Activated naive CD4-positive, alpha-beta T cell treated with Interleukin-2 at 50 U/mL for 16 hours (primary cell): ENCODE measurements around the gene EGFL7.

Experiments used
- DNase-seq: peaks from one replicate; pipeline ENCODE4 v3.0.0-alpha.2; 2020

The EGFL7 gene

DNA sequence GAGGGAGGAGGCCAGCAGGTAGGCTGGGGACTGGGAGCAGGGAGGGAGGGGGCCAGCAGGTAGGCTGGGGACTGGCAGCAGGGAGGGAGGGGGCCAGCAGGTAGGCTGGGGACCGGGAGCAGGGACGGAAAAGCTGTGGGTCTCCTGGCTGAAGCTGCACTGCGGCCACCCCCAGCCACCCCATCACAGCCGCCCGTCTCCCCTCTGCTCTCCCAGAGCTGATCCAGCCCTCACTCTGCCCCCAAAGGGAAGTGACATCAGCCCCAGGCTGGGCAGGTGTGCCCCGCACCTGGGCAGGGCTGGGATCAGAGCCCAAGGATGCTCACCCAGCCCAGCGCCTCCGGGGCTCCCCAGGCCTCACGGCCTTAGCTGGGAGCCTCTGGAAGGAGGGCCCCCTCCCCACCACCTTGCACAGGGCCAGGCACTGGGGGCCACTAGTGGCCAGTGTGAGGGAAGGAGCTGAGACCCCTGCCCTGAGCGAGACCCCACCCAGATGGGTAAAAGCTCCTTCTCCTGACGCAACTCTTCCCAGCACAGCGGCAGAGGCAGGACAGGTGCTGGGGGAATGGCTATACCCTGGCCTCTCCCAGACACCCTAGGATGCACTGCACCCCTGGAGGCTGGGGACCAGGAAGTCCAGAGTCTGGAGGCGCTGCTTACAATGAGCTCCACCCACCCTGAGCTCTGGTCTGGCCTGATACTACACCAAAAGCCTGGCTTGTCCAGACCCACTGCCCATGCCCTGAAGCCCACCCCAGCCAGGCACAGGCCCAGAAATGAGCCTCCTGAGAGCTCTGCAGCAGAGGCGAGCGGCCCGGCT is 13.0 kb downstream of the EGFL7 start:
- no peak for DNase-seq

DNA sequence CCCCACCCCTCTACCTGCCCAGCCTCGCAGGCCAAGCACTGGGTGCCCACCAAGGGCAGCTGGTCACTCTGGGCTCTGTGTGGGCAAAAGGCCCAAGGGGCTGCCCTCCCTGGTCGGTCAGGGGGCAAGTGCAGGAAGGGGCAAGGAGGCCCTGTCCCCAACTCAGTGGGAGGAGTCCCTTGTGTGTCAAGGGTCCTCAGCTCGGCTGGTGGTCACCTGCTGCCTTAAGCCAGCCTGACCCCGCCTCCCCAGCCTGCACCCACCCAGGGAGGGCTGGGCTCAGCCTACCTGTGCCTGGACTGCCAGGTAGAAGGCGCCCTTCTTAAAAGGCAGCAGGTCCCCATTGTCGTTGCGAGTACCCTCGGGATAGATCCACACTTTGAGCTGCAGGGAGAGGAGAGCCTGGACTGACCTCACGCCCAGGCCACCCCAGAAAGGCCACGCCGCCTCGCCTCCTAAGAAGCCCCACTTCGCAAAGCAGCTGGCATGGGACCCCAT is 13.6 kb downstream of the EGFL7 start:
- no peak for DNase-seq

DNA sequence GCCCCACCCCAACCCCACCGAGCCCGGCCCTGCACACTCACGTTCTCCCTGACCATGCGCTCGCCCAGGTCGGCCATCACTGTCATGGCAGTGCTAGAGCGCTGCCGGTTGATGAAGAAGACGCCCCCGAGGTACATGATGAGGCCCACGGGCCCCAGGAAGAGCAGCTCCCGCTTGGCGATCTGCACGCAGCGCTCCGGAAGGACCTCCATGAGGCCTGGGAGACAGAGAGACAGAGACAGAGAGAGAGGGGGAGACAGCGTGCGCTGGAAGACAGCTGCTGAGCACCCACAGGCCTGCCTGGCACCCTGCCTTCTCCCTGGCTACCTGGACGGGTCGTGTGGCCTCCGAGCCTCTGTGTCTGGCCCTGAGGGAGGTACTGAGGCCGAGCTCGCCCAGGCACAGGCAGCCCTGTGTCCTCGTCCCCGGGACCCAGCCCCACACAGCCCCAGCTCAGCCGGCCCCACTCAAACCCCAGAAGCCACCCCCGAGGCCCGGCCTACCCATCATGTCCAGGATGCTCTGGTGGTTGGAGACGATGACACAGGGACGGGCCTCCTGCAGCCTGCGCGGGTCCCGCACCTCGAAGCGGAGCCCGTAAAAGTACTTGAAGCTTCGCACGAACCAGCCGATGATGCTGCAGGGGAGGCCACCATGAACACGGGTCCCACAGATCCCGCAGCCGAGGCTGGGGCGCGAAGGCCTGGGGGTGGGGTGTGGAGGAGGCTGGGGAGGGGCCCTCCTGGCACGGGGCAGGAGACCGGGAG is 14.4 kb downstream of the EGFL7 start:
- DNase-seq = no peak

DNA sequence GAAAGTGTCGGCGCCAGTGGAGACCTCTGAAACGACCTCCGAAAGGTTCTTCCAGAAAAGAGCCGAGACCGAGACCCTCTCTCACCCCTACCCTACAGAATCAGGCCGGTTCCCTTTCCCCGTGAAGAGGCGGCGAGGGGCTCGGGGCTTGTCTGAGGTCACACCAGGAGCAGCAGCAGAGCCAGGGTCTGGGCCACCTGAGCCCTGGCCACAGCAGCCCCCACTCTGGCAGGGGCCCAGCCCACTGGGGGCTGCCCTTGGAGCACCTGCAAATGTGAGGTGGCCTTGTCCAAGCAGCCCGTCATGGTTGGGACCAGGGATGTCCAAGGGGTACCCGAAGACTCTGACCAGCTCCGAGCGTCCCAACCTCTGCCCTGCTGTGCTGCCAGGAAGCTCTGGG is 15.3 kb downstream of the EGFL7 start:
- DNase-seq = no peak

DNA sequence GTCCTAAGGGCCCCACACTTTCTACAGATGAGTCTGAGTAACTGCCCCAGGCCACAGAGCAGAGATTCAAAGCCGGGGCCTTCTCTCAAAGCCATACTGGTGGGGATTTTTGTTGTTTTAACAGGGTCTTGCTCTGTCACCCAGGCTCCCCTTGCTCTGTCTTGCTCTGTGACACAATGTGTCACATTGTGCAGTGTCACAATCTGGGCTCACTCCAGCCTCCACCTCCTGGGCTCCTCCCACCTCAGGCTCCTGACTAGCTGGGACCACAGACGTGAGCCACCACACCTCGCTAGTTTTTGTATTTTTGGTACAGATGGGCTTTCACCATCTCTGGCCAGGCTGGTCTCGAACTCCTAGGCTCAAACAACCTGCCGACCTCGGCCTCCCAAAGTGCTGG is 15.9 kb downstream of the EGFL7 start:
- DNase-seq = no peak

DNA sequence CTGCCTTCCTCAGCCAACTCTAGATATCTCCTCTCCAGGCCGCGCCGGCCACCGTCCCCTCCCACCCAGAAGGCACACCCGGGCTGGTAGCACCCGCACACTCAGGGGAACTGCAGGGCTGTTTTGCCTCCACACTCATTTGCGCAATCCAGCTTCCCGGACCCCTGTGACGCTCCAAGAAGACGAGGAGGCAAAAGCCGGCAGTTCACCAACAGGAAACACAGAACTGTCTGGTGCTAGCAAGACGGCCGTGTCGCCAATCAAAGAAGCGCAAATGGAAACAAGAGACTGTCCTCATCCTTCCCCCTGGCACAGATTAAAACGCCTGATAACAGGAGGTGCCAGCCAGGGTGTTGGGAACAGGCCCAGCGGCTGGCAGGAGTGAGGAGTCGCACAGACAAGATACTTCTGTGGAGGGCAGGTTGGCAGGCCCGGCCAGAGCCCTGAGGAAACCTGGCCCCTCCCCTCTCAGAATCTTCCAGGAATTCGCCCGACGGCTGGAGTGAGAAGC is 16.8 kb downstream of the EGFL7 start:
- no peak for DNase-seq

DNA sequence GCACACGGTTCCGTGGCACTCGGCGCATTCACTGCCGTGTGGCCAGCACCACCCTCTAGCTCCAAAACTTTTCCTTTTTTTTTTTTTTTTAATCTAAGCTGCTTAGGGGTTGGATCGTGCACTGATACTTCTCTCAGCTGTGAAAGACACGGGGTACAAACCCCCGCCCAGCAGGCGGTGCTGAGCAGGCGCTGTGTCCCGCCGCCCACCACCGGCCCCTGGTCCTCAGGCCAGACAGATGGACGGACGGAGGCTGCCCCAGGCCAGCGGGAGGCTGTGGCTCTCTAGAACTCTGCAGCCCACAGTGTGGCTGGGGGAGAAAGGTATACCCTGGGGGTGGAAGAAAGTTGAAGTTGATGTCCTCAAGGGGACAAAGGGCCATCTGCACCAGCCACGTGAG is 18.3 kb downstream of the EGFL7 start:
- DNase-seq = no peak

DNA sequence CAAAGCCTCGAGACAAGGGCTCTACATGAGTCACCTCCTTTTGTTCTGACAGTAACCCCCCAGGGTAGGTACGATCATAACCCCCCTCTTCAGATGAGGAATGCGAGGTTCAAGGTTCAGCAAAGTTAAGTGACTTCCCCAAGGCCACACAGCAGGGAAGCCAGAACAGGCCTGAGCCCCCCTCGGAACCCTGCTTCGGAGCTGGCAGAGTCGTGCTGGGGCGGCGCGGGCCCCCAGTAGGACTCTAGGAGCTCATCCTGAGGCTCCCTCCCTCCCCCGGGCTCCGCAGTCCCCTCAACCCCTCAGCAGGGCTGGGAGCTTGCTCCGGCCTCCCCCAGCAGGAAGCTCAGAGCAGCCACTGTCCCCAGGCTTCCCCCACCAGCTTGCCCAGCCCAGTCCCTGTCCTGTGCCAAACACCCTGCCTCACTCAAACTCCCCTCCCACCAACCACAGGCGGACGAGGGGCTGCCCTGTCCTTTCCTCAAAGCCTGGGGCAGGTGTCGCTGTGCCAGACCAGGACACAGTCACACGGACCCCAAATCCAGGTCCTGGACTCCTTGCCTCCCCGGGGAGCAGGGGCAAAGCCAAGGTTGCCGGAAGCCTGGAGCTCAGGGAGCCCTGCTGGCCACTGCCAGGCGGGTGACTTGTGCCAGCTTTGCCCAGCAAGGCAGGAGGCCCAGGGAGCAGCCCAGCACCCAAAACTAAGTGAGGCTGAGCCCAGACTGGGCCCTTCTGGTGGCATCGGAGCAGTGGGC is 19.4 kb downstream of the EGFL7 start:
- no peak for DNase-seq

DNA sequence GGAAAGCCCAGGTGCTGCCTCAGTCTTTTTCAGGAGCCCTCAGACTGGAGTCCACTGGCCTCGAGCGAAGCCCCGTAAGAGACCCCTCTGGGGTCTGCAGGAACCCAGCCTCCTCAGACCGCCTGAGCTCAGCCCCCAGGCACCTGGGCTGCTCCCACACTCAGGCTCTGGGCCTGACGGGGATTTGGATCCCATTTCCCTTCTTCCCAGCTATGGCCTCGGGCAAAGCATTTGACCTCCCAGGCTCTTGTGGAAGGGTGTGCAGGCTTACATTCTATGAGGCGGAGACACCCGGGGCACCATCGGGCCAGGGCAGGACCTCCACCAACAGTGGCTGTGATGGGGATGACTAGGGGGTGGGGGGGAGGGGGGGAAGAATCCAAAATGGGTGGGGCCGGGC is 20.0 kb downstream of the EGFL7 start:
- DNase-seq = no peak

DNA sequence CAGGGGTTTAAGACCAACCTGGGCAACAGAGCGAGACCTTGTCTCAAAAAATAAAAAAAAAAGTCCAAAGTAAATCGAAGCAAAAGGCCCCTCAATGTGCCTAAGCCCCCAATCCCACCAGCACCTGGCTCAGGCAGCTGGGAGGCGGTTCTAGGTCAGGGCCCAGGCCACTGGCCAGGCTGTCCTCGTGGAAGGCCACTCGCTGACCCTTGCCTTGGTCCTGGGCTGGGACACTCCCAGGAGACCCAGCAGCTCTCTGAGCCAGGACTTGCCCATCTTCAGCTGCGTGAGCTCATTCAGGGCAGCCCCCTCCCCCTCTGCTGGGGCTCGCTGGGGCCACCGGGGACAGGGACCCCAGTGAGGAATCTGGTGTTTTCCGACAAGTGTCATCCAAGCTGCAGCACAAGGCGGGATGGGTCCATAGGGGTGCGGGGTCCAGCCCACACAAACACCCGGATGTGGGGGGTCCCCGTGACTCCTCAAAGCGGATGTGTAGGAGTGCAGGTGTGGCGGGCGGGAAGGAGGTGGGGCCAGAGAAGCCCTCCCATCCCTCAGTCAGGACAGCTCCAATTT is 20.5 kb downstream of the EGFL7 start:
- DNase-seq = no peak

DNA sequence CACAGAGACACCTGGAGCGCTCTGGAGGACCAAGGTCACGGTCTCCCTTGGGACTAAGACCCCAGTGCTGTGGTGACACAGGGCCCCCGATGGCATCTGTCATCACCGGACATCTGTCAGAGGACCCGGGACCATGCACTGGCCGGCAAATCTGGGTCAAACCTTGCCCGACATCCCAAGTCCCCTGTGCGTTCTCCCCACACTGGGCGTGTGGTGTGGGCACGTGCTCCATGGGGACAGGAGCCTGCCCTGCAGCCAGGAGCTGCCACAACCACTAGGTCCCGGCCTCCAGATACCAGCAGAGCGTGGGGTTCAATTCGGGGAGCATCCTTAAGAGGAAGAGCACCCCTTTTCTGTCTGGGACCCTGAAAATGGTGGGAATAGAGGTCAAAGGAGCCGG is 21.0 kb downstream of the EGFL7 start:
- no peak for DNase-seq

DNA sequence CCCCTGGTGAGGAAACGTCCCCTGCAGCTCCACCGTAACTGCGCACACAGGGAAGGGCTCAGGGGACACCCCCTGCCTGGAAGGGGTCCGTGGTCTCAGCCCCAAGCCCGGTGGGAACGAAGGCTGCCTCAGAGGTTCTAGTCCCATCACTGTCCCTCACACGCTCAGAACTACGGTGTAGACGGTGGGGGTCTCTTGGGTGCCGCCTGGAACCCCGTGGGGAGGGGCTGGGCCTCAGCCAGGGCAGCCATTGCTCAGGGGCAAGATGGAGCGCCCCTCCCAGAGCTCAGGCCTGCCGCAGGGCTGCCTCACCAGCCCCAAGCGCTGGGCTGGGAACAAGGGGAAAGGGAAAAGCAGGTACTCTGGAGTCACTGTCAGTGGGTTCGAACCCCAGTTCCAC is 21.6 kb downstream of the EGFL7 start:
- DNase-seq = no peak

DNA sequence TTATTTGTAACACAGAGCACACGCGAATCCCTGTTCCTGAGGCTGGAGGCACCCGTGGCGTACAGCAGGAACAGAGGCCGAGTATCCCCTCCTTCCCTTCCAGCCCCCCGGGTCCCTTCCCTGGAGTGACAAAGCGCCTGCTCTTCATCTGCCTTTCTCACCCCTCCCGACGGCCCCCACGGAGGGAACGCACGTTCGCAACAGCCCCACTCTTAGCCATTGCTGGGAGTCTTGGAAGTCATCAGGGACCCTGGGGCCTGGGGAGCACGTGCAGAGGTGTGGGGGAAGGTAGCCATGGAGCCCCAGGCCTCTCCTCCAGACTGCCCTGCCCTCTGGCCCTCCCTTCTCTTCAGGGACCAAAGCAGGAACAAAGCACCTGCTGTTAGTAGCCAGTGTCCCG is 22.1 kb downstream of the EGFL7 start:
- DNase-seq = no peak

DNA sequence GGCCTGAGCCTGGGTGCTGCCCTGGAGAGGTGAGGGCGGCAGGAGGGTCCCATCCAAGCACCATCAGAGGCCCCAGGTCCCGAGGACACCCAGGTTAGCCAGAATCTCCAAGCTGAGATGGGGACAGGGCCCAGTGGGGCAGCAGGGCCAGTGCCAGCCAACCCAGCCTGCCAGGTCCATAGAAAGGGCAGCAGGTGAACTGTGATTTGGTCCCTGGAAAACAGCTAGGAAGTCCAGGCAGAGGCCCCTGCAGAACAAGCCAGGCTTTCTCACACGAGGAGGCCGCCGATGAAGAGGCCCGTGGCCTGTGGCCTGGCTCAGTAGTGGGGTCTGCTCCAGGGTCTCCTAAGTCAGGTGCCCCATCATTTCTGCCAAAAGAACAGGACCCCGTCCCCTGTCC is 22.5 kb downstream of the EGFL7 start:
- no peak for DNase-seq

DNA sequence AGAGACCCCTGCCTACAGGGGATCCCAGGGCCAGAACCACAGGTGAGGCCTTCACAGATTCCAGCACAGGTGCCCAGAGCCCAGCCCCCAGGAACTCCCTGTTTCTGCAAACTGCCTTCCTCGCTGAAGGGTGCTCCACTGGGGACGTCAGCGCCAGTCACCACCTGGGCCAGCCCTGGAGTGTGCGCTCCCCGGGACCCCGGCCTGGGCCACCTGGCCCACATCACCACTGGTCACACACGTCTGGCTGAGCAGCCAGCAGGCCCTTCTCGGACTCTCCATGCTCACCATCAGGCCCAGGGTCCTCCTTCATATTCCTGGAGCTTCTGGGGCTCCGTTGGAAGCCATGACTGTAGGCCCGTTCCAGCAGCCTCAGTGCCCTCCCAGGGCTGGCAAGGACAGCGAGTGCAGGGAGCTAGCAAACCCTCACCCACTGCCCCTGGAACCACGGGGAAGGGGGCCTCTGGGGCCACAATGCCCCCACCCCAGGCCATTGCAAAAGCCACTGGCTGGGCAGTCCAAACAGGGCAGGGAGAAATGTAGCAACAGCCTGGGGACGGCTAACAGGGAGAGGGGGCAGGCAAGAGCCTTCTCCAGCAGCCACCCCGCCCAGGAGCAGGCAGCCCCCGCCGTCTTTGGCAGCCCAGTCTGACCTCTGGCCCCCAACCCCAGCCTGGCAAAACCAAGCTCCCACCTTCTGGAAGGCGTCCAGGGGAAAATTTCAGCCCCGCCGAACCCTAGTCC is 23.2 kb downstream of the EGFL7 start:
- DNase-seq = no peak

DNA sequence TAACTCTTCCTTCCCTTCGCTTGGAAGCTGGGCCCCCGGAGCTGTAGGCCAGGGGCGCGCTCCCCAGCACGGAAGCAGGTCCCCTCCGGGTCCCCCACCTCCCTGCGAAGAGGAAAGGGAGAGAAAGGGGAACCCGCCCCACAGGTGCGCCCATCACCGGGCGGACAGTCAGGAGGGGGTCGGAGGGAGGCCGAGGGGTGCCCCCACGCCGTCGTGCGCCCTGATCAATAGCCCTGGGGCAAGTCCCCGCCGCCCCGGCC is 23.7 kb downstream of the EGFL7 start:
- DNase-seq = no peak

DNA sequence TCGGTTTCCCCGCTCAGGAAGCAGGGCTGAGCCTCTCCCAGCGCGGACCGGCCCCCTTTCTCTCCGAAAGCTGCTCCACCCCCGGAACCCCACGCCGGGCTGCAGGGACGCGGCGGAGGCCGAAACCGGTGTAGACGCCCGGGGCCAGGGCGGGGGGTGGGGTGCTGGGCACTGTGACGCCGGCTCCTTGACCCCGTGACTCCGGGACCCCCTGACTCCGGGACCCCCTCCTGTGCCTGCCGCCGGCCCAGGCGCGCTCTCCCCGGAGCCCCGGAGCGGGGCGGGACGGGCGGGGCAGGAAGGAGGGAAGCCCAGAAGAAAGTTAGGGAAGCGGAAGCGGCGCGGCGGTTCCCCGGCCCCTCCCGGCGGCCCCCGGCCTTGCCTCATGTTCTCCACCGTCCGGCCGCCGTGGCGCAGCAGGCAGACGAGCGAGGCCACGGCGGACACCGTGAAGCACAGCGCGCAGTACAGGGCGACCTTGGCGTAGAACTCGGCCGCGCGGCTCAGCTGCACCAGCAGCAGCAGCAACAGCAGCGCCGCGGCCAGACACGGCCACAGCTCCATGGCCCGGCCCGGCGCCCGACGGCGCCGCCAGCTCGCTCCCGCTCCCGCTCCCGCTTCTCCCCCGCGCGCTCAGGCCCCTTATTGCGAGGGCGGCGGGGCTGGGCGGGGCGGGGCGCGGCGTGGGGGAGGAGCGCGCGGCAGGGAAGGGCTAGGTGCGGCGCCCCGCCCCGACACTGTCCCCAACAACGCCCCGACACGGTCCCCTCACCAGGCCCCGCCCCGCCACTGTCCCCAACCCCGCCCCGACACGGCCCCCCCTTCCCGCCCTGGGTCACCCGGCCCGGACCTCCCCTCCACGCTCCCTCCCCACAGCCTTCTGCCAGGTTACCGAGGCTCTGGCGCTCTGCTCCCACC is 24.3 kb downstream of the EGFL7 start, which contains the start of gene AGPAT2:
AGPAT2 (minus strand) TSS at position 664 of the 918 bp plus-strand sequence; CDS start at position 564, 100 bp downstream.
- peak; percentile 64 for DNase-seq

DNA sequence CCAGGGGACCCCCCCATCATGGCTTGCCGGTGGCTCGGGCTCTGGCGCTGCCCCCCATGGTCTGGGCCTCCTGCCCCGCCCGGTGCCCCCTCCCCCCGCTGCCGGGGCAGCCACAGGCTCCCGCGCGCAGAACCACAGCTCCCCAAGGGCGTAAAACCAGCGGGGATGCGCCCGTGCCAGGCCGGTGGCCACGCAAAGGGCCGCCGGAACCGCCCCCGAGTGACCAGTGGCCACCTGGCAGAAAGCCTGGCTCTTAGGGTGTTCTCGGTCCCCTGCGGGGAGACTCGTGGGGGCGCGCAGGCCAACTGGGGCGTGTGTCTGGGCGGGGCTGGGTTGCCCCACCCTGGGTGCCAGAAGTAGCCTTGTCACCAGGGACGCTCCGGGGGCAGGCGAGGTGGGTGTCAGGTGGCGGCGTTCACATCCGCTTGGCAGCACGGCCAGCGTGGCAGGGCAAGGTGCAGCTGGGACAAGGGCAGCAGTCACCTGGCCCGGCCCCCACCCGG is 25.1 kb downstream of the EGFL7 start:
- no peak for DNase-seq

DNA sequence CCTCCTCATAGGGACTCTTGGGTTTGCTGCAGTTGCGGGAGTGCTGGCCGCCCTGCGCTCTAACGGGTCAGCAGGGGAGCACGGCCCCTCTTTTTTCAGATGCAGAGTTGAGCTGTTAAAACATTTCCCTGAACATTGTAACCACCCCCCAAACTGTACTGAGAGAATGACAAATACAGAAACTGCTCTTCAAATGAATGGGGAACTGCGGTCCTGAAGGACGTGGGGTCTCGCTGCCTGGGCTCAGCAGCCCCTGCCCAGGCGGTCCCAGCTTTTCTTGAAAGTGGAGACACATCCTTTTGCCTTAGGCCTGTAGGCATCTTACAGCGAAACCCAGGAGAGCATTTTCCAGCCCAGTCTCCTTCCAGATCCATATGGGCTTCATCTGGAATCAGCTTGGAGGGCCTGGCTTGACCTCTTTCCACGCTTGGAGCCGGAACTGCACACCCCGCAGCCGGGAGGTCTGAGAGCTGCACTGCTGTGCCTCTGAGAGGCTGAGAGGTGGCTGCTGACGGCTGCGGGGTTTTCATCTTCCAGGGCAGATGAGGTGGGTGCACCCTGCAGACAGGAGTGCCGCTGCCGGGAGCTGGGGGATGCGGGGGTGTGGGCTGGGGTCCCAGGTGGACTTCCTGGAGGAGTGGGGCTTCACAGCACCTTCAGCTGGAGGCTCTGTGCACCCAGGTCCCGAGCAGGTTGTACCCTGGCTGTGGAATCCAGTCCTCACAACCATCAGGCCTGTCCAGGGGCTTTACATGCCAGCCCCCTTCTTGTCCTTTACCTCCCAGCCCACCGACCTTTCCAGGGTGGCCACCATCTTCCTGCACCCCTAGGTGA is 25.8 kb downstream of the EGFL7 start:
- DNase-seq = no peak

DNA sequence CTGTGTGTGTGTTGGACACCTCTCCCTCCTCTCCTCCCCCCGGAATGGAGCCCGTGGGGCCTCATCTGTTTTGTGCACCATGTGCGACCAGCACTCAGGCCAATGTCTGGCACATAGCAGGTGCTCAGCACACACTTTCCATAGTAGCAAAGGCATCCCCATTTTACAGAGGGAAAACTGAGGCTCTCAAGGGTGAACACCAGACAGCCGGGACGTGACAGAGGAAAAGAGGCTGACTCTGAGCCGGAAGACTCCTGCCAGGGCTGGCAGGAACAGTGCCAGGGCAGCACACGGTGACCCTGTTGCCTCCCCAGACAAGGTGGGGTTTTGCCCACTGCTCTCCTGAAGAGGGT is 26.4 kb downstream of the EGFL7 start:
- DNase-seq = no peak
